ENCODE results near the gene VMAC. TPM values are rescaled to one million over a fixed set of nuclear protein-coding genes. Genes with fewer than 3 reads are reported as not detected.

VMAC gene
- total and polyA plus RNA-seq, 2 of the 13 experiments (the other 11 are each of a cell fraction or from before 2014, with no cell fraction given), result 2.4 TPM

DNA sequence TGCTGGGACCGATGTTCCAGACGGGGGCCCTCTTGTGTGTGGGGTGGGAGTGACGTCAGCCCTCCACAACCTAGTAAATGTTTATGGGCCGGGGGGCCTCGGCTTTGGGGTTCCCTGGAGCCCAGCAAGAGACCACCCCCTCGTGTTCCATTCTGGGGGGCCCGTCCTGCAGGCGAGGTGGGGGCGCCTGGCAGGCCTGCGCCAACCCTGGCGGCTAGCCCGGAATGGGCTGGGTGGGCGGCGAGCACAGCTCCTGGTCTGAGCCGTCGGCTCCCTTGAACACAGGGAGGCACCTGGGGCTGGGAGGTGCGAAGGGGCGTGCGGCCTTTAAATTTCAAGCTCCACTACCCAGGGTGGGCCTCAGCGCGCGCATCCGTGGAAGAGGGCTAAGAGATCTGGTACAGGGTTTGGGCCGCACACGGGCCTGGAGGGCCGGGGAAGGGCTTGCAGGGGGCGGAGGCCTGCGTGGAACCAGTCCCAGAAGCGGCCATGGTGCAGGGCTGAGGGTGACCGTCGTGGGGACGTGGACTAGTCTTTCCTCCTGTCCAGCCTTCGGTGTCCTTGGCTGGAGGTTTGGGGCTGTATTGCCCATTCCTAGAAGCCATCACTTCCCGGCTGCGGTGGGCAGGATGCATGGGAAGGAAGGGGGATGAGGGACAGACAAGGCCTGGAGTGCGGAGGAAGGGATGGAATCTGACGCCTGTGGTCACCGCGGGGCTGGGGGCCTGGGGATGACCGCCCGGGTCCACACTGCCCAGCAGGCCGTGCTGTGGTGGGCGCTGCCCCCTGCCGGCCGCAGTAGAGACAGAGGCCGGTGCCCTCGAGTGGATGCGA is 12.5 kb upstream of the VMAC start (continued):
- TF ChIP-seq, protein P1, sequence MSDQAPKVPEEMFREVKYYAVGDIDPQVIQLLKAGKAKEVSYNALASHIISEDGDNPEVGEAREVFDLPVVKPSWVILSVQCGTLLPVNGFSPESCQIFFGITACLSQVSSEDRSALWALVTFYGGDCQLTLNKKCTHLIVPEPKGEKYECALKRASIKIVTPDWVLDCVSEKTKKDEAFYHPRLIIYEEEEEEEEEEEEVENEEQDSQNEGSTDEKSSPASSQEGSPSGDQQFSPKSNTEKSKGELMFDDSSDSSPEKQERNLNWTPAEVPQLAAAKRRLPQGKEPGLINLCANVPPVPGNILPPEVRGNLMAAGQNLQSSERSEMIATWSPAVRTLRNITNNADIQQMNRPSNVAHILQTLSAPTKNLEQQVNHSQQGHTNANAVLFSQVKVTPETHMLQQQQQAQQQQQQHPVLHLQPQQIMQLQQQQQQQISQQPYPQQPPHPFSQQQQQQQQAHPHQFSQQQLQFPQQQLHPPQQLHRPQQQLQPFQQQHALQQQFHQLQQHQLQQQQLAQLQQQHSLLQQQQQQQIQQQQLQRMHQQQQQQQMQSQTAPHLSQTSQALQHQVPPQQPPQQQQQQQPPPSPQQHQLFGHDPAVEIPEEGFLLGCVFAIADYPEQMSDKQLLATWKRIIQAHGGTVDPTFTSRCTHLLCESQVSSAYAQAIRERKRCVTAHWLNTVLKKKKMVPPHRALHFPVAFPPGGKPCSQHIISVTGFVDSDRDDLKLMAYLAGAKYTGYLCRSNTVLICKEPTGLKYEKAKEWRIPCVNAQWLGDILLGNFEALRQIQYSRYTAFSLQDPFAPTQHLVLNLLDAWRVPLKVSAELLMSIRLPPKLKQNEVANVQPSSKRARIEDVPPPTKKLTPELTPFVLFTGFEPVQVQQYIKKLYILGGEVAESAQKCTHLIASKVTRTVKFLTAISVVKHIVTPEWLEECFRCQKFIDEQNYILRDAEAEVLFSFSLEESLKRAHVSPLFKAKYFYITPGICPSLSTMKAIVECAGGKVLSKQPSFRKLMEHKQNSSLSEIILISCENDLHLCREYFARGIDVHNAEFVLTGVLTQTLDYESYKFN (CRISPR knock-in tag; conservative IDR thresholded peaks at IDR 0.05), result no peak
- TF ChIP-seq ZSCAN22 (CRISPR knock-in tag; IDR thresholded peaks at IDR 0.05) (no peak), HIVEP1 (CRISPR knock-in tag; IDR thresholded peaks at IDR 0.05) (peak; percentile 72), ZNF75D (CRISPR knock-in tag; IDR thresholded peaks at IDR 0.05; ENCODE audit: borderline replicate concordance) (no peak), ZFP90 (CRISPR knock-in tag; IDR thresholded peaks at IDR 0.05; ENCODE audit: borderline replicate concordance) (no peak), NFYB (CRISPR knock-in tag; IDR thresholded peaks at IDR 0.05) (no peak), FIP1L1 (IDR thresholded peaks at IDR 0.05; ENCODE audit: borderline replicate concordance, insufficient read depth, low read depth, low read length) (0 out of 2 replicates have a peak, but pooled peaks have one; percentile 15), HMGXB3 (CRISPR knock-in tag; IDR thresholded peaks at IDR 0.05; ENCODE audit: borderline replicate concordance) (no peak), TCF7L2 (IDR thresholded peaks at IDR 0.05; ENCODE audit: low read depth, low read length) (no peak), ATM (IDR thresholded peaks at IDR 0.05; ENCODE audit: borderline replicate concordance) (no peak), ZNF160 (CRISPR knock-in tag; IDR thresholded peaks at IDR 0.05) (0 out of 2 replicates have a peak, but pooled peaks have one; percentile 43), PCBP1 (IDR thresholded peaks at IDR 0.05; ENCODE audit: borderline replicate concordance, low read depth, low read length) (no peak), POLR2AphosphoS2 (IDR thresholded peaks at IDR 0.05; ENCODE audit: low read depth, low read length) (no peak), DMAP1 (CRISPR knock-in tag; IDR thresholded peaks at IDR 0.05) (0 out of 2 replicates have a peak, but pooled peaks have one; percentile 19), CAMTA2 (CRISPR knock-in tag; IDR thresholded peaks at IDR 0.05; ENCODE audit: borderline replicate concordance) (no peak)
- TF ChIP-seq, protein P2, sequence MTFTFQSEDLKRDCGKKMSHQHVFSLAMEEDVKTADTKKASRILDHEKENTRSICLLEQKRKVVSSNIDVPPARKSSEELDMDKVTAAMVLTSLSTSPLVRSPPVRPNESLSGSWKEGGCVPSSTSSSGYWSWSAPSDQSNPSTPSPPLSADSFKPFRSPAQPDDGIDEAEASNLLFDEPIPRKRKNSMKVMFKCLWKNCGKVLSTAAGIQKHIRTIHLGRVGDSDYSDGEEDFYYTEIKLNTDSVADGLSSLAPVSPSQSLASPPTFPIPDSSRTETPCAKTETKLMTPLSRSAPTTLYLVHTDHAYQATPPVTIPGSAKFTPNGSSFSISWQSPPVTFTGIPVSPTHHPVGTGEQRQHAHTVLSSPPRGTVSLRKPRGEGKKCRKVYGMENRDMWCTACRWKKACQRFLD (CRISPR knock-in tag; IDR thresholded peaks at IDR 0.05; ENCODE audit: borderline replicate concordance), result 0 out of 2 replicates have a peak, but pooled peaks have one; percentile 4
- TF ChIP-seq, protein P3, sequence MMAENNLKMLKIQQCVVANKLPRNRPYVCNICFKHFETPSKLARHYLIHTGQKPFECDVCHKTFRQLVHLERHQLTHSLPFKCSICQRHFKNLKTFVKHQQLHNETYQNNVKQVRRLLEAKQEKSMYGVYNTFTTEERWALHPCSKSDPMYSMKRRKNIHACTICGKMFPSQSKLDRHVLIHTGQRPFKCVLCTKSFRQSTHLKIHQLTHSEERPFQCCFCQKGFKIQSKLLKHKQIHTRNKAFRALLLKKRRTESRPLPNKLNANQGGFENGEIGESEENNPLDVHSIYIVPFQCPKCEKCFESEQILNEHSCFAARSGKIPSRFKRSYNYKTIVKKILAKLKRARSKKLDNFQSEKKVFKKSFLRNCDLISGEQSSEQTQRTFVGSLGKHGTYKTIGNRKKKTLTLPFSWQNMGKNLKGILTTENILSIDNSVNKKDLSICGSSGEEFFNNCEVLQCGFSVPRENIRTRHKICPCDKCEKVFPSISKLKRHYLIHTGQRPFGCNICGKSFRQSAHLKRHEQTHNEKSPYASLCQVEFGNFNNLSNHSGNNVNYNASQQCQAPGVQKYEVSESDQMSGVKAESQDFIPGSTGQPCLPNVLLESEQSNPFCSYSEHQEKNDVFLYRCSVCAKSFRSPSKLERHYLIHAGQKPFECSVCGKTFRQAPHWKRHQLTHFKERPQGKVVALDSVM (CRISPR knock-in tag; IDR thresholded peaks at IDR 0.05), result no peak; the same call in 1 of the 2 replicates
